Neural cell (in vitro differentiated cells): ENCODE measurements around the gene BIRC6.
"Not testable (repeated sequence)": the region's sequence is repeated elsewhere in the genome, so short reads cannot be mapped to it uniquely, and the experiment has no call there.

ENCODE experiments used
- CTCF ChIP-seq: fragments of 450-650 bp; IDR thresholded peaks from 2 replicates; pipeline ENCODE4 v1.5.1; 2014; ENCODE audit warnings: antibody characterized with exemption, mild to moderate bottlenecking, moderate library complexity; ENCODE audit not compliant: poor library complexity, severe bottlenecking
- EZH2 ChIP-seq: fragments of 200-600, 300-800 bp; shearing (Covaris generic), sonication (generic); IDR thresholded peaks from 2 replicates; pipeline ENCODE4 v1.6.1; 2014; ENCODE audit warnings: antibody characterized with exemption, low read length, borderline replicate concordance, mild to moderate bottlenecking; ENCODE audit not compliant: insufficient read depth, poor library complexity, severe bottlenecking
- MXI1 ChIP-seq: fragments of 450-650 bp; conservative IDR thresholded peaks from 2 replicates; pipeline ENCODE4 v1.6.1; 2014; ENCODE audit warnings: antibody characterized with exemption, mild to moderate bottlenecking; ENCODE audit not compliant: poor library complexity, severe bottlenecking
- POLR2AphosphoS5 ChIP-seq: IDR thresholded peaks from 2 replicates; pipeline ENCODE4 v1.6.1; 2012
- RAD21 ChIP-seq: fragments of 450-650 bp; conservative IDR thresholded peaks from 2 replicates; pipeline ENCODE4 v1.6.1; 2014; ENCODE audit warnings: antibody characterized with exemption, mild to moderate bottlenecking, moderate library complexity

GRCh38 chr2:32328679-32329078 lies 28.1 kb upstream of the BIRC6 start:
- not testable (repeated sequence) for TF ChIP-seq MXI1, POLR2AphosphoS5, CTCF, RAD21, EZH2
